ENCODE results near the gene NAB1.
A peak's percentile ranks its signal among the peaks of the same experiment; 100 is the strongest.
"Not testable (repeated sequence)": the region's sequence is repeated elsewhere in the genome, so short reads cannot be mapped to it uniquely, and the experiment has no call there.

NAB1 gene

GRCh38 chr2:190649035-190649797 is at the start of gene NAB1:
Gene NAB1, plus strand, starts transcription at chr2:190649083. Its CDS starts 10,094 bp downstream, at chr2:190659177.
- peak; percentile 68 for DNase-seq (ENCODE audit: low spot score)

- no peak for DNase-seq (ENCODE audit: low spot score)
These were observed 49.2 kb upstream of the NAB1 start for GRCh38 chr2:190599546-190600220.

GRCh38 chr2:190600293-190601103 is 48.4 kb upstream of the NAB1 start:
- no peak for DNase-seq (ENCODE audit: low spot score)

- DNase-seq (ENCODE audit: low spot score) = peak; percentile 93
These were observed 45.5 kb upstream of the NAB1 start for GRCh38 chr2:190603374-190603773.

- DNase-seq (ENCODE audit: low spot score) = no peak
These were observed 41.8 kb upstream of the NAB1 start for GRCh38 chr2:190607014-190607597.

GRCh38 chr2:190607657-190608357 is 41.1 kb upstream of the NAB1 start:
- peak; percentile 54 for DNase-seq (ENCODE audit: low spot score)

GRCh38 chr2:190608863-190609262 is 40.0 kb upstream of the NAB1 start:
- not testable (repeated sequence) for DNase-seq (ENCODE audit: low spot score)

- DNase-seq (ENCODE audit: low spot score) = not testable (repeated sequence)
These were observed 39.5 kb upstream of the NAB1 start for GRCh38 chr2:190609397-190609796.

- not testable (repeated sequence) for DNase-seq (ENCODE audit: low spot score)
These were observed 38.4 kb upstream of the NAB1 start for GRCh38 chr2:190610528-190610927.

GRCh38 chr2:190615555-190616200 is 33.2 kb upstream of the NAB1 start:
- DNase-seq (ENCODE audit: low spot score) = no peak

- DNase-seq (ENCODE audit: low spot score) = no peak
These were observed 30.9 kb upstream of the NAB1 start for GRCh38 chr2:190618030-190618429.

- DNase-seq (ENCODE audit: low spot score) = no peak
These were observed 23.2 kb upstream of the NAB1 start for GRCh38 chr2:190625691-190626090.

GRCh38 chr2:190626641-190627210 is 22.2 kb upstream of the NAB1 start:
- DNase-seq (ENCODE audit: low spot score) = no peak

- peak; percentile 73 for DNase-seq (ENCODE audit: low spot score)
These were observed 21.2 kb upstream of the NAB1 start for GRCh38 chr2:190627448-190628412.

GRCh38 chr2:190628591-190629319 is 20.1 kb upstream of the NAB1 start:
- DNase-seq (ENCODE audit: low spot score) = no peak

GRCh38 chr2:190634381-190634780 is 14.5 kb upstream of the NAB1 start:
- DNase-seq (ENCODE audit: low spot score) = no peak

GRCh38 chr2:190635781-190636180 is 13.1 kb upstream of the NAB1 start:
- no peak for DNase-seq (ENCODE audit: low spot score)

GRCh38 chr2:190636361-190636760 is 12.5 kb upstream of the NAB1 start:
- DNase-seq (ENCODE audit: low spot score) = no peak

- no peak for DNase-seq (ENCODE audit: low spot score)
These were observed 11.6 kb upstream of the NAB1 start for GRCh38 chr2:190637281-190637734.

Measured in globus pallidus (tissue), 1 donor.